ENCODE results near the gene PTPN21. TPM values are rescaled to one million over a fixed set of nuclear protein-coding genes. Genes with fewer than 3 reads are reported as not detected.

PTPN21 gene
- polyA plus RNA-seq, 1 of the 3 experiments (the other 2 are of a cell fraction): 5.6 TPM

- no peaks in the 10 kb centered on the region for H3K27me3 ChIP-seq (ENCODE audit: insufficient read depth)
- H3K9me3 ChIP-seq: no peaks in the 10 kb centered on the region
- 94% methylated on average over 4 of the region's 7 CpGs for WGBS (ENCODE audit: low lambda C conversion rate)
- TF ChIP-seq TCF12 (IDR thresholded peaks at IDR 0.05): no peak
- no peak for TF ChIP-seq EZH2phosphoT487 (IDR thresholded peaks at IDR 0.05; ENCODE audit: borderline replicate concordance, low read depth)
- no peak for TF ChIP-seq IRF3 (IDR thresholded peaks at IDR 0.05; ENCODE audit: low read depth, low read length)
- no peak for TF ChIP-seq RFX5 (IDR thresholded peaks at IDR 0.05; ENCODE audit: low read length)
- ChIA-PET POLR2A (no interaction called here), CTCF (no interaction called here)
- H3K27ac ChIP-seq (ENCODE audit: low read depth in 2 of 2, low read length in 1 of 2): no peak overlapping the region
- no peak overlapping the region for H3K9ac ChIP-seq
- DNase-seq: no peak
- H3F3A ChIP-seq (replicated peaks; ENCODE audit: insufficient read depth): no peaks in the 10 kb centered on the region
- H3K4me2 ChIP-seq: no peak overlapping the region
- H3K4me3 ChIP-seq (ENCODE audit: low read depth in 2 of 2, low read length in 1 of 2): no peak overlapping the region
- no peak overlapping the region for H2AFZ ChIP-seq (ENCODE audit: low read depth)
- H3K9me2 ChIP-seq: no peaks in the 10 kb centered on the region
- no peaks in the 10 kb centered on the region; the same call in 1 of the 2 replicates for H3K79me2 ChIP-seq (ENCODE audit: insufficient read depth)
- H4K20me1 ChIP-seq (ENCODE audit: insufficient read depth): no peaks in the 10 kb centered on the region
- peaks cover 0 to 3% of the 10 kb centered on the region in 2 experiments; a peak in 1 of 4 replicates for H3K4me1 ChIP-seq (ENCODE audit: control insufficient read depth in 1 of 2, insufficient read depth in 2 of 2, low read depth in 1 of 2, low read length in 1 of 2)
- H3K36me3 ChIP-seq (replicated peaks in 1 of 2; ENCODE audit: control insufficient read depth in 1 of 2, insufficient read depth in 2 of 2, low read length in 1 of 2): peaks cover 5 to 38% of the 10 kb centered on the region in 2 experiments
Measured at GRCh38 chr14:88488081-88488480, 66.7 kb downstream of the PTPN21 start.

GRCh38 chr14:88482524-88482923 is 72.3 kb downstream of the PTPN21 start:
- CTCF ChIA-PET: interaction anchor here (1.0 to 3.7 kb wide), 2 partner anchors 10 to 538 kb away, joined by 3 to 19 read pairs; no protein-coding TSS in a partner anchor
- Histone ChIP-seq H2AFZ (ENCODE audit: low read depth) (no peak overlapping the region), H3K9me3 (no peaks in the 10 kb centered on the region), H3K79me2 (ENCODE audit: insufficient read depth) (peaks cover 7% of the 10 kb centered on the region; the same call in 1 of the 2 replicates), H3K4me3 (ENCODE audit: low read depth in 2 of 2, low read length in 1 of 2) (no peak overlapping the region), H3F3A (replicated peaks; ENCODE audit: insufficient read depth) (no peaks in the 10 kb centered on the region), H3K36me3 (replicated peaks in 1 of 2; ENCODE audit: control insufficient read depth in 1 of 2, insufficient read depth in 2 of 2, low read length in 1 of 2) (peaks cover 35 to 51% of the 10 kb centered on the region in 2 experiments), H3K4me1 (ENCODE audit: control insufficient read depth in 1 of 2, insufficient read depth in 2 of 2, low read depth in 1 of 2, low read length in 1 of 2) (peaks cover 0 to 1% of the 10 kb centered on the region in 2 experiments; a peak in 1 of 4 replicates), H3K27ac (ENCODE audit: low read depth in 2 of 2, low read length in 1 of 2) (no peak overlapping the region), H3K9ac (no peak overlapping the region), H4K20me1 (ENCODE audit: insufficient read depth) (no peaks in the 10 kb centered on the region), H3K9me2 (no peaks in the 10 kb centered on the region), H3K4me2 (no peak overlapping the region), H3K27me3 (ENCODE audit: insufficient read depth) (no peaks in the 10 kb centered on the region)
- TF ChIP-seq CTCF (IDR thresholded peaks at IDR 0.05): no peak
- TF ChIP-seq SIN3A (IDR thresholded peaks at IDR 0.05; ENCODE audit: borderline replicate concordance, low read depth, low read length): no peak
- no peak for TF ChIP-seq ZBTB33 (IDR thresholded peaks at IDR 0.05; ENCODE audit: borderline replicate concordance, low read depth)
- TF ChIP-seq MAX (IDR thresholded peaks at IDR 0.05; ENCODE audit: low read depth): no peak
- no peak for TF ChIP-seq SMC3 (IDR thresholded peaks at IDR 0.05; ENCODE audit: low read depth, low read length)
- TF ChIP-seq CHD2 (IDR thresholded peaks at IDR 0.05; ENCODE audit: low read length, partially characterized antibody): no peak
- no peak for TF ChIP-seq TEAD4 (IDR thresholded peaks at IDR 0.05; ENCODE audit: borderline replicate concordance, insufficient read depth)
- no peak for TF ChIP-seq EZH2phosphoT487 (IDR thresholded peaks at IDR 0.05; ENCODE audit: borderline replicate concordance, low read depth)
- TF ChIP-seq PBX3 (IDR thresholded peaks at IDR 0.05): no peak
- no peak for DNase-seq
- POLR2A ChIA-PET: no interaction called here
- 99% methylated on average over 3 of the region's 3 CpGs for WGBS (ENCODE audit: low lambda C conversion rate)

All from SK-N-SH (cell line).